SJCRH30 (cell line): ENCODE measurements around the gene MYO19. TPM values are rescaled to one million over a fixed set of nuclear protein-coding genes. Genes with fewer than 3 reads are reported as not detected.

Experiments
- total RNA-seq: library from RNA; depleted of rRNA; stranded (reverse); fragments of >200 nt; shearing (Covaris generic); gene quantifications from 2 replicates; pipeline ENCODE4 v1.2.3, GENCODE V29; 2014; rRNA removed

The MYO19 gene
- total RNA-seq, 1 experiment from 2014 or later, result 93.0 TPM

Other genes starting within 250 kb of the MYO19 start
- gene TBC1D3G, start 211.0 kb downstream of the MYO19 start, total RNA-seq, result not detected in 2 replicates
- not detected in 2 replicates for gene TBC1D3H, start 146.4 kb downstream of the MYO19 start, total RNA-seq
- 89.7 and 90.5 TPM in 2 replicates for gene ZNHIT3, start 48.2 kb downstream of the MYO19 start, total RNA-seq
- 22.6 and 23.4 TPM in 2 replicates for gene PIGW, start 119 bp upstream of the MYO19 start, total RNA-seq
- gene GGNBP2, start 10.1 kb upstream of the MYO19 start, total RNA-seq, result 70.8 and 81.9 TPM in 2 replicates
- 13.7 and 18.1 TPM in 2 replicates for gene DHRS11, start 57.0 kb upstream of the MYO19 start, total RNA-seq
- 5.1 and 6.0 TPM in 2 replicates for gene MRM1, start 66.7 kb upstream of the MYO19 start, total RNA-seq